Neural progenitor cell (in vitro differentiated cells): ENCODE measurements around the gene ATPAF2.

Experiments used
- EZH2 ChIP-seq: fragments of 200-600 bp; sonication (generic); IDR thresholded peaks from 2 replicates; pipeline ENCODE4 v1.6.1; 2017; ENCODE audit warnings: antibody characterized with exemption, mild to moderate bottlenecking, moderate library complexity
- EZH2phosphoT487 ChIP-seq: fragments of 200-600 bp; sonication (generic); IDR thresholded peaks from 2 replicates; pipeline ENCODE4 v1.6.1; 2017; ENCODE audit warnings: antibody characterized with exemption
- TF ChIP-seq, protein P1 (sequence below): fragments of 200-600 bp; sonication (generic); IDR thresholded peaks from 2 replicates; pipeline ENCODE4 v1.5.1; 2017; ENCODE audit warnings: antibody characterized with exemption, mild to moderate bottlenecking

DNA sequence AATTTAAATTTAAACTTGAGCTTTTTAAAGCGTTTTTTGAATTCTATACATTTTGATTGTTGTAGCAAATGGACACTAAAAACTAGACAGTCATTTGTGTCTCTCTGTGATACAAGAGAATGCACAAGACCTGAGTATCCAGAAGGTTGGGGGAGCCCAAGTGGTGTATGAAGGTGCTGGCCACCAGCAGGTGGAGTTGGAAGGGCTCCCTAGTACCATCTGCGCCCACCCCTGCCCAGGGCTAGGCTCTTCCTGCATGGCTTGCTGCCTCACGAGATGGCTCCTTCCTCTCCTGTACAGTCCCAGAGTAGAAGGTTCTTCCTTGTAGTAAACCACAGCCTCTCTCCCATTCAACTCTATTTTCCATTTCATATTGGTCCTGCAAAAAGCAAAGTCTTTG lies 17.2 kb upstream of the ATPAF2 start:
- TF ChIP-seq, protein P1, sequence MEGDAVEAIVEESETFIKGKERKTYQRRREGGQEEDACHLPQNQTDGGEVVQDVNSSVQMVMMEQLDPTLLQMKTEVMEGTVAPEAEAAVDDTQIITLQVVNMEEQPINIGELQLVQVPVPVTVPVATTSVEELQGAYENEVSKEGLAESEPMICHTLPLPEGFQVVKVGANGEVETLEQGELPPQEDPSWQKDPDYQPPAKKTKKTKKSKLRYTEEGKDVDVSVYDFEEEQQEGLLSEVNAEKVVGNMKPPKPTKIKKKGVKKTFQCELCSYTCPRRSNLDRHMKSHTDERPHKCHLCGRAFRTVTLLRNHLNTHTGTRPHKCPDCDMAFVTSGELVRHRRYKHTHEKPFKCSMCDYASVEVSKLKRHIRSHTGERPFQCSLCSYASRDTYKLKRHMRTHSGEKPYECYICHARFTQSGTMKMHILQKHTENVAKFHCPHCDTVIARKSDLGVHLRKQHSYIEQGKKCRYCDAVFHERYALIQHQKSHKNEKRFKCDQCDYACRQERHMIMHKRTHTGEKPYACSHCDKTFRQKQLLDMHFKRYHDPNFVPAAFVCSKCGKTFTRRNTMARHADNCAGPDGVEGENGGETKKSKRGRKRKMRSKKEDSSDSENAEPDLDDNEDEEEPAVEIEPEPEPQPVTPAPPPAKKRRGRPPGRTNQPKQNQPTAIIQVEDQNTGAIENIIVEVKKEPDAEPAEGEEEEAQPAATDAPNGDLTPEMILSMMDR = no peak
- TF ChIP-seq EZH2 = no peak
- TF ChIP-seq EZH2phosphoT487 = no peak
